Measurements from ENCODE around the gene AFF3.
A peak's percentile ranks its signal among the peaks of the same experiment; 100 is the strongest.

AFF3 gene

DNA sequence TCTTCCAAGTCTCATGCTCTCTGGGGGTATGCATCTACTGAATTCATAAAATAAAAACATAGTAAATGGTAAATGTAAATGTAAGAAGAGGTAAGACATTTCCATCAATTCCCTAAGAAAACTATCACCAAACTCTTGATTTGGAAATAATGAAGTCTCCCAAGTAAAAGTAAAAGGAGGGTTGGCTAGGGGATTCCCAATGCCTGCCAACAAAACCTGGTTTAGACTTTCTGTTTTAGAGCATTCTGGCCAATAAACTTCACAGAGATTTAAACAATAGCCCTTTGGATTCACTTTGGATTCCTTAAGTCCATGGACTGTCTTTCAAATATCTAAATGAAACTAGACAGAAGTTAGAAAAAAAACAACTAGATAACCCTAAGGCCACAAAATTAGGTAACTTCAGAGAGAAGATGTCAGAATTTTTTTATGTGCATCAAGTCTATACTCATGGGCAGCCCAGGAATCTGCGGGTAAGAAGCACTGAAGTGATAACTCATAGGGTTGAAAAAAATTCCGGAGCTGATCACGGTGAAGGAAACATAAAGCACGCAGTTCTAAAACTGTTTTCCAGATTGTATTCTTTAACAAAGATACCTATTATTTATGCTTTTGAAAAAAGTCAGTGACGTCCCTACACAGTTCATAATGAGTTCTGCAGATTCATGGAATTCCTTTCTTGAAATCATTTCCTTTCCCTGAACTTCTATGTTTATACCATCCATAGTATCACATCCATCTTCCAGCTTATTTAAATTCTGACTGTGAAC lies 263.6 kb downstream of the AFF3 start:
- H4K20me1 ChIP-seq (ENCODE audit: control insufficient read depth, insufficient read depth, low read depth, low read length) = peaks cover 9% of the 10 kb centered on the region
- H3K79me2 ChIP-seq (ENCODE audit: control insufficient read depth, low read length) = no peaks in the 10 kb centered on the region
- no peaks in the 10 kb centered on the region for H3K9me2 ChIP-seq (replicated peaks; ENCODE audit: control insufficient read depth, low read length)
- TF ChIP-seq EZH2phosphoT487 (IDR thresholded peaks at IDR 0.05; ENCODE audit: borderline replicate concordance, low read length) = no peak
- TF ChIP-seq CTCF (IDR thresholded peaks at IDR 0.05; ENCODE audit: low read depth, low read length, poor library complexity, severe bottlenecking) = no peak
- H3K4me1 ChIP-seq (ENCODE audit: control insufficient read depth, low read length) = peaks cover 51% of the 10 kb centered on the region
- no peaks in the 10 kb centered on the region for H3K36me3 ChIP-seq (ENCODE audit: control insufficient read depth, low read length)
- no peak overlapping the region for H3K4me3 ChIP-seq (ENCODE audit: low read length)
- no peak overlapping the region for H3K27ac ChIP-seq (ENCODE audit: low read depth, low read length)
- no peak overlapping the region; the same call in 1 of the 2 replicates for H3K4me2 ChIP-seq (ENCODE audit: low read length)
- no peaks in the 10 kb centered on the region for H3K27me3 ChIP-seq (ENCODE audit: control insufficient read depth, low read length)
- H3F3A ChIP-seq (ENCODE audit: control insufficient read depth, insufficient read depth) = peaks cover 8% of the 10 kb centered on the region; the same call in 1 of the 2 replicates
- H3K9me3 ChIP-seq (ENCODE audit: control insufficient read depth, insufficient read depth, low read length) = no peaks in the 10 kb centered on the region

DNA sequence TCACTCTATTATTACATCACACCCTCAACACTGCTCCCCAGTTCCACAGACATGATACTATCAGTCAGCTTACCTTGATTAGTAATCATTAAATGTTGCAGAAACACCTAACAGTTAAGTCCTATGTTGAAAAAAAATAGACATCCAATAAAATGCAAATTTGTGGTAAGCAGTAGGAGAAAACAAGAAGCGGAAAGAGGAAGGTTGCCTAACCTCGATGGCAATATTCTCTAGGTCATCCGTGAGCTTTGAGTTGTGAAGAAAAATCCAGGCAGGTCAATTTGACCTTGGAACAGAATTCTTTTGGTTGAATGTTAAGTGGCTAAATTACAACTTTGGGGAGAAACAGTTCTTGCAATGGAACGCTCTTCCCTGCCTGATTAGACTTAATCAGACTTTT lies 264.4 kb downstream of the AFF3 start:
- Histone ChIP-seq H3K4me2 (ENCODE audit: low read length) (peak overlapping the region; percentile 61), H3K9me3 (ENCODE audit: control insufficient read depth, insufficient read depth, low read length) (no peaks in the 10 kb centered on the region), H3K4me1 (ENCODE audit: control insufficient read depth, low read length) (peaks cover 44% of the 10 kb centered on the region)

GRCh38 chr2:99876956-99877355 lies 265.4 kb downstream of the AFF3 start:
- no peak for TF ChIP-seq CTCF (IDR thresholded peaks at IDR 0.05; ENCODE audit: low read depth, low read length, poor library complexity, severe bottlenecking)
- no peak for TF ChIP-seq EZH2phosphoT487 (IDR thresholded peaks at IDR 0.05; ENCODE audit: borderline replicate concordance, low read length)
- H3K4me1 ChIP-seq (ENCODE audit: control insufficient read depth, low read length) = peaks cover 34% of the 10 kb centered on the region
- H3K27ac ChIP-seq (ENCODE audit: low read depth, low read length) = no peak overlapping the region
- peaks cover 8% of the 10 kb centered on the region; the same call in 1 of the 2 replicates for H3F3A ChIP-seq (ENCODE audit: control insufficient read depth, insufficient read depth)
- peak overlapping the region; percentile 47; the same call in 1 of the 2 replicates for H3K4me3 ChIP-seq (ENCODE audit: low read length)
- peak overlapping the region; percentile 61 for H3K4me2 ChIP-seq (ENCODE audit: low read length)
- no peaks in the 10 kb centered on the region for H3K9me3 ChIP-seq (ENCODE audit: control insufficient read depth, insufficient read depth, low read length)
- H3K79me2 ChIP-seq (ENCODE audit: control insufficient read depth, low read length) = no peaks in the 10 kb centered on the region
- H3K27me3 ChIP-seq (ENCODE audit: control insufficient read depth, low read length) = no peaks in the 10 kb centered on the region
- no peaks in the 10 kb centered on the region for H3K36me3 ChIP-seq (ENCODE audit: control insufficient read depth, low read length)
- H3K9me2 ChIP-seq (replicated peaks; ENCODE audit: control insufficient read depth, low read length) = no peaks in the 10 kb centered on the region
- peaks cover 9% of the 10 kb centered on the region for H4K20me1 ChIP-seq (ENCODE audit: control insufficient read depth, insufficient read depth, low read depth, low read length)

More for the DNA sequence above, 264.4 kb downstream of the AFF3 start:
- H3K9me2 ChIP-seq (replicated peaks; ENCODE audit: control insufficient read depth, low read length) = no peaks in the 10 kb centered on the region
- H3F3A ChIP-seq (ENCODE audit: control insufficient read depth, insufficient read depth) = peaks cover 8% of the 10 kb centered on the region; the same call in 1 of the 2 replicates
- no peaks in the 10 kb centered on the region for H3K36me3 ChIP-seq (ENCODE audit: control insufficient read depth, low read length)
- peak overlapping the region; percentile 15; the same call in 1 of the 2 replicates for H3K27ac ChIP-seq (ENCODE audit: low read depth, low read length)
- H3K27me3 ChIP-seq (ENCODE audit: control insufficient read depth, low read length) = no peaks in the 10 kb centered on the region
- H3K4me3 ChIP-seq (ENCODE audit: low read length) = peak overlapping the region; percentile 47
- H4K20me1 ChIP-seq (ENCODE audit: control insufficient read depth, insufficient read depth, low read depth, low read length) = peaks cover 9% of the 10 kb centered on the region
- TF ChIP-seq EZH2phosphoT487 (IDR thresholded peaks at IDR 0.05; ENCODE audit: borderline replicate concordance, low read length) (no peak), CTCF (IDR thresholded peaks at IDR 0.05; ENCODE audit: low read depth, low read length, poor library complexity, severe bottlenecking) (no peak)
- H3K79me2 ChIP-seq (ENCODE audit: control insufficient read depth, low read length) = no peaks in the 10 kb centered on the region
